KBM-7 (cell line): ENCODE results near the gene KRT33B.
A peak's percentile ranks its signal among the peaks of the same experiment; 100 is the strongest.
"Not testable (repeated sequence)": the region's sequence is repeated elsewhere in the genome, so short reads cannot be mapped to it uniquely, and the experiment has no call there.

ENCODE experiments used
- DNase-seq: peaks from one replicate; pipeline ENCODE4 v3.0.0-alpha.2; 2015
- in situ Hi-C: fragments of 300-500 bp; cut with MboI; formaldehyde crosslinking; loops from 2 replicates; pipeline ENCODE4 v1.14.3; 2020; ENCODE audit warnings: low sequenced_read_pairs, low pct_unique_long_range_greater_than_20kb, mixed read lengths

KRT33B gene

DNA sequence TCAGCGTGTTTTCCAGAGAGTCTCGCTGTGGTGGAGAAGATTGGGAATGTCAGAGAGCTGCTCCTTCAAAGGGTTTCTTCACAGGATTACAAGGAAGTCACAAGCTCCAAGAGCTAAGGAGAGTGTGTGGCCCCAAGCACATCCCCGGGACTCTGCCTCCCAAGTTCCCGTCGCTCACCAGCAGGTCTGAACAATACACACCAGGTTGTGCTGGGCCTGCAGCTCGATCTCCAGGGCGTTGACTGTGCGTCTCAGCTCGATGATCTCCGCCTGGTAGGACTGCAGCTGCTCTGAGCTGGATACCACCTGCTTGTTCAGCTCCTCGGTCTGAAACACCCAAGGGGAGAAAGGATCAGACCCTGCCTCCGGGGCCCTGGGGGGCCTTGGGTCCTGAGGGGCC lies 25.4 kb upstream of the KRT33B start:
- DNase-seq, in situ Hi-C loops: not testable (repeated sequence)

DNA sequence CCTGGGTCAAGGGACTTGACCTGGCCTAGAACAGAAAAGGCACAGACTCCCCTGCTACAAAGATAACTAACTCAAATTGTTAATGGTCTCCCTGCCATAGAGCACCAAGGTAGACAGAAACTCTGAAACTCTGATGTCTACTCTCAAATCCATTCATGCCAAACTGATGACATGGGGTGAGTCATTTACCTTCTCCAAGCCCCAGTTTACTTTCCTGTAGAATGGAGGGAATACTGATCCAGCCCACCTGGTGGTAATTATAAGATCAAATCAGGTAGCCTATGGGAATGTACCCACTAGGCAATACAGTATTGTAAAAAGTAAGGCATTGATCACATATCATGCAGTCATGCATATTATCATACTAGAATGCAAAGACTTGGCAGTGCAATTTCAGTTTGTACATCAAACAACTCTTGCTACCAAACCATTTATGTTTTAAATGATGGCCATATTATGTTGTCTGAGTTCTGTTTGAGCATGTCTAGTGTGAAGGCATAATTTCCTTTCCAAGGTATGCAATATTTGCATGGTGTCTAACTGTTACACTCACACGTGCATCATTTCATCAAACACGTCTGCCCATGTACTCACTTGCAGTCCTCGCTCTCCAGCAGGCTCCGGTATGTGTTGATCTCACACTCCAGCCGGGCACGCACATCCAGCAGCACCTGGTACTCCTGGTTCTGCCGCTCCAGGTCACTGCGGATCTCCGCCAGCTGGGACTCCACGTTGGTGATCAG lies 24.8 kb upstream of the KRT33B start:
- in situ Hi-C loops: no loop called here
- no peak for DNase-seq

DNA sequence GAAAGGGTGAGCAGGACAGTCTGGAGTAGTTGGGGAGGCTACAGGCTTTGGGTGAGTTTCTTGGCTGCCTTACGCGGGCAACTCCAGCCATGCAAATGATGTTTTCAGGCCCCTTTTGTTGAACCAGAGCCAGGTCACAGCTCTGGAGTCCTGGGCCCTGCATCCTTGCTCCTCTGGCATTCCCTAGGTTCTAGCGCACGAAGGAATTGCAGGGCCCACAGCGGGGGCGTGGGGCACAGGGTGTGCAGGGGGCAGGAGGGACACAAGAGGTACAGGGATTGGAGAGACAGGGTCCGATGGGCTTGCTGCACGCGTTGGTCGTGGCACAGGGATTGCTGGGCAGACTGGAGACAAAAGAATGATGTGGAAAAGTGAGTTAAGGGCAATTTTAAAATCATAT lies 24.2 kb upstream of the KRT33B start:
- in situ Hi-C loops: no loop called here
- no peak for DNase-seq

DNA sequence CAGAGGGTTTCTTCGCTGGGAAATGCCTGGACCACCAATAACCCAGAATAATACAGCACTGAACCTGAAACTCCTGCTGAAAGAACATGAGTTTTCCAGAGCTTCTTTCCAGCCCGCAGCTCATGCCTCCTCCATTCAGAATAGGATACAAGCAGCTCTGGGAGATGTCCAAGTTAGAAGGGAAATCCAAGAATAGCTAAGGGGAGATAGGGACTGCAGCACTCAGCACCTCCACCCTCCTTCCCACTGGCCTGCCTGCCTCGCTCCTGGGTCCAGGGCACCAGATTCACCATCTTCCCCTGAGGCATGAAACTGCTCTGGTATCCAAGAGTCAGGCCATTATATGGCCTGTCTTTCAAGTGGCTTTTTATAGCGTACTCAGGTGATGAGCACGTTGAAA lies 23.7 kb upstream of the KRT33B start:
- in situ Hi-C loops: no loop called here
- DNase-seq: no peak

DNA sequence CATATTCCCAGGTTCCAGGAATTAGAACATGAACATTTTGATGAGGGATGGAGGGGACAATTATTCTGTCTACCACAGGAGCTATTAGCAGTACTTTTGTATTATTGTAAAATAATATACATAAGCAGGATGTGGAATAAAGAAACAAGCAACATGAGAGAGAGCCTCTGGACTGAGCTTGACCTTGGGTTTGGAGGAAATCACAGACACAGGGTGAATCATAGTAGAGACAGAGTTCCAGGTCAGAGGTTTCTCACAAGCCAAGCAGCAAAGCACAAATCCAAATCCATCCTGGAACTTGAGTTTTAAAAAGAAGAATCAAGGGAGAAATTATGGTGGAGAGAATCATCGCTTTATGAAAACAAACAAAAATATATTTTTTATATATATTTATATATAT lies 22.7 kb upstream of the KRT33B start:
- in situ Hi-C loops: no loop called here

DNA sequence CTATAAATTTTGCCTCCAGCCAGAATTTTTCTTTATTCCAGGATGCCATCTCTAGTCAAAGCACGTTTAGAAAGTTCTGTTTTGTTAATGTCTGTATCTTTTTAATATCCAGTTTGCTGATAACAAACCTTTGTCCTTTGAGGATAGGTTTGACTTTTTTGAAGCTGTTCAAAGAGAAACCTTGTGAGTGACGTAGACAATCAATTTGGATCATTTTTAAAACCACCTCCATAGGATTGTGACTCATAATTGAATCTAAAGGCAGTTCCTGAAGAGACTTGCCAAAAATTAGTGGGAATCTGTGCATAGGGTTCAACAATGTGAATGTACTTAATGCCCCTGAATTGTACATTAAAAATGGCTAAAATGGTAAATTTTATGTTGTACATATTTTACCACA lies 21.9 kb upstream of the KRT33B start:
- in situ Hi-C loops: no loop called here
- DNase-seq: no peak

More for the DNA sequence above, 22.7 kb upstream of the KRT33B start:
- DNase-seq: no peak

DNA sequence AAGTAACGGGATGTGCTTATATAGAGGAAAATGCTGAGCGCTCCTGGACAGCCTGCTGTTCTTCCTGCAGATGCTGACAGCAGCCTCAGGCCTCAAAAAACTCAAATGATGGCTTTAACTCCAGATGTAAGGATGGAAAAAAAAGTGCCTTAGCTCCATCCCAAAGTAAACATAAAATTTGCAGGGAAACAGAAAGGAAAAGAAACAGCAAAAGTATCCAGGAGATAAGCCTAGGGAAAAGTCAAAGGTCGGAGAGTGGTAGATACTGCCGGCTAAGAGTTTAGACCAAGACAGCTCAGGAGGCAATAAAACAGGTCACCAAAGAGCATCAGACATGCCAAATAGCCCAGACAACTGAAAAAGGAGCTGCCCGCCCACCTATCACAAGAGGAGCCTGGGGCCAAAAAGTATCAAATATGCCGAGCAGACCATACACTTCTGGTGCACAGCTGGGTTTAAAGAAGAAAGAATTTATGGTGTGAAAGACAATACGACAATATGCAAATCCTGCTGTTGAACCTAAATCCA lies 20.9 kb upstream of the KRT33B start:
- DNase-seq: no peak
- in situ Hi-C loops: no loop called here

DNA sequence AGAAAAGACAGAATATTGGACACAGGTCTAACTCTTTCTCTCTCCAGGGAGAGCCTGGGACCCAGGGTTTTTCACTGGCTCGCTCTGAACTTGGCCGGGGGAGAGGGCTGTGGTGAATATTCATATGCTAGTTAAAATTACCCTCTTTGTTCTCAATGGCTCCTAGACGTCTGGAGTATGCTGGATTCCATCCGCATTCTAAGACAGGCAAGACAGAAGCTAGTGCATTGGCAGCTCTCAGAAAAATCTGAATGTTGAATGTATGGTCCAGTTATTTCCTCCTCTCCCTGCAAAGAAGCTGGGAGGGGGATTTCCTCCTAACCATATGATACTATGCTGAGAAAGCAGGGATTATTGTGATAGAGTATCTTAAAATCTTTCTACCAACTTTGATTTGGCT lies 18.1 kb upstream of the KRT33B start:
- in situ Hi-C loops: no loop called here
- DNase-seq: no peak

DNA sequence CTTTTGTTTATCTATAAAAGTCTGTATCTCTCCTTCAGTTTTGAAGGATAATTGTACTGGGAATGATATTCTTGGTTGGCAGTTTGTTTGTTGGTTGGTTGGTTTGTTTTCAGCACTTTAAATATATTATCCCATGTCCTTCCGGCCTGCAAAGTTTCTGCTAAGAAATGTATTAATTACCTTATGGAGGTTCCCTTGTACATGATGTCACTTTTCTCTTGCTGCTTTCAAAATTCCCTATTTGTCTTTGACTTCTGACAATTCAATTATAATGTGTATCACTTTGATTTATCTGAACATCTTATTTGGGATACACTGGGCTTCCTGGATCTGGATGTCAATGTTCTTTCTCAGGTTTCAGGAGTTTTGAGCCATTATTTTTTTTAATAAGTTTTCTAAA lies 16.6 kb upstream of the KRT33B start:
- no peak for DNase-seq
- in situ Hi-C loops: no loop called here

DNA sequence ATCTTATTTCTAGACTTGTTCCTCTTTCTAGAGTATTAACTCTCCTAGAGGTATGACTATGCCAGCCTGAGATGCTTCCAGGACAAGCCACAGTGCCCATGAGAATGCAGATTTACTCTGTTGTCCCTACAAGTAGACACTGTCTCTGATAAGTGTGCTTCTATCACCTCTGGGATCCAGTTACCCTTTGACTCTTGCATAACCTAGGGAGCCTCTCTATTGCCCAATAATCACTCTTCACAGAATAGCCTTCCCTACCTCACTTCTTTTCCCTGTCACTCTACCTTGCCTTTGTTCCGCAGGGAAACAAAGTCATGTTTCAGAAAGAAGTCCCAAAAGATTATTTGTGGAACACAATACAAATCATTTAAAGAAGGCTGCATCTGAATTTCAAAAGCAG lies 14.1 kb upstream of the KRT33B start:
- in situ Hi-C loops: no loop called here
- DNase-seq: no peak

DNA sequence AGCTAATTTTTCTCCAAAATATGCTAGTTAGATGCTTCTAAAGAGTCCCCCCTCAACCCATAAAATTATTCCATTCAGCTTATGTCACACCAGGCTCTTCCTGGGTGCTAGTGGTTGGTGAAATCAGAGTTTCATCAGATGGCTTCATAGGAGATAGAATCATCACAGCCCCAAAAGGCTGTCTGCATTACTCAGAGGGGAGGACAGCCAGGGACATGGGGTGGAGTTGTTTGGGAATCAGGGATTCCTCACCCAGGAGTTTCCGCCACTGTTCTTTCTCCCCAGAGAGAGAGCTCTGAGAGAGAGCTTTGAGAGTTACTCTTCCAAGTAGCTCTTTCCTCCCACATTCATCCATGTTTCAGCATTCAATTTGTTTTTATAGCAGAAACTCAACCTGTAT lies 12.8 kb upstream of the KRT33B start:
- no peak for DNase-seq
- in situ Hi-C loops: no loop called here

DNA sequence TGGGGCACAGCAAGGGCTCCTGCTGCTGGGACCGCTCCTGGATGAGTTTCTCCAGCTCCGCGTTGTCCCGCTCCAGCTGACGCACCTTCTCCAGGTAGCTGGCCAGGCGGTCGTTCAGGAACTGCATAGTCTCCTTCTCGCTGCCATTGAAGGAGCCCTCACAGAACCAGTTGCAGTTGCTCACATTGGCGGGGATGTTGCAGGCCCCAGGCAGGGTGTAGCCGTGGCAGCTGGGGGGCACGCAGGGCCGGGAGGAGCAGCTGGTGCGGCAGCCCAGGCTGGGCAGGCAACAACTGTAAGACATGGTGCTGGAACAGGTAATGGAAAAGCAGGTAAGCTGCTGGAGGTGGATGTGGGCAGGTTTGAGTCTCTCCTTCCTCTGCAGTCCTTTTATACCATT lies 12.3 kb upstream of the KRT33B start, which contains the start of gene KRT34:
Gene KRT34 (minus strand): TSS at position 364 of the 400 bp plus-strand sequence. CDS start 60 bp downstream, at position 304.
- DNase-seq, in situ Hi-C loops: not testable (repeated sequence)

DNA sequence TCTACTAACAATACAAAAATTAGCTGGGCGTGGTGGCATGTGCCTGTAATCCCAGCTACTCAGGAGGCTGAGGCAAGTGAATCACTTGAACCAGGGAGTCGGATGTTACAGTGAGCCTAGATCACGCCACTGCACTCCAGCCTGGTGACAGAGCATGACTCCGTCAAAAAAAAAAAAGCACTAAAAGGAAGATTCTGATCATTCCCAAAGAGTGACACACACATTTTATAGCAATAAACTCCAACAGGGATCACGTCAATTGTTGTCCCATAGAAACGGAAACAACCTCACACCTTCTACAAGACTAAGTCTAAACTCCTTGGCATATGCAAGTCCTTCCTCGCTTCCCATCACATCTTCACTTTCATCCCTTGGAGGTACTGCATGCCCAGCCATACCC lies 10.5 kb upstream of the KRT33B start:
- DNase-seq, in situ Hi-C loops: not testable (repeated sequence)

DNA sequence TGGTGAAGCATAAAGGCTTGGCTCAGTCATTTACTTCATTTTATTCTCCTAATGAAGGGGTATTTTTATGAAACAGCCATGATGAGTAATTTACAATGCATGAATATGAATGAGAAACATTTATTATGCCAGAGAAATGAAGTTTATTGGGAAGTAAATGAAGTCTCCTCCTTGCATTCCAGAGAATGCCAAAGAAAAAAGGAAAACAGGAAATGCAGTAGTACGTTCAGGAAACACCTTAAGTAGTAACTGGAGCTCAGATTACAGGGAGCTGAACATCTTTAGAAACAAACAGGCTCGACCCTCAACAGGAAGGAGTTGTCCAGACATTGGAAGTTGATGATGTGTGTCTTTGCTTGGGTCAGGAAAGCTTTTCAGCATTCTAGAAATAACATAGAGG lies 7.9 kb upstream of the KRT33B start:
- no peak for DNase-seq
- in situ Hi-C loops: no loop called here

DNA sequence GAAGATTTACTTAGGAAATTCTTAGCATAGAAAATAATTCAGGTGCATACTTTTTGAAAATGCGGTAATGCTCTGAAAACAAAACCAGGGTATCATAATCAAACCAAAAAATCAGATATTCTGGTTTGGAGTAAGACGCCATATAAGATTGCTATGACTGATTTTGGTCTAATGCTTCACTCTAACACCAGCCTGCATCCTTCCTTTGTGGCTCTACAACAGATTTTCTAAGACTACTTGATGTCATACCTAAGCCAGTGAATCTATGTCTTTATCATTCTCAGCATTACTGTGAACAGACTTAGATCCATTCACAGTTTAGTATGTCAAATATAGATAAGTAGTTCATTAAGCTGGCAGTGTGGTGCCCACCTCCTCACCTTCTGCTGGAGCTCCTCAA lies 590 bp downstream of the KRT33B start:
- no peak for DNase-seq
- in situ Hi-C loops: no loop called here

DNA sequence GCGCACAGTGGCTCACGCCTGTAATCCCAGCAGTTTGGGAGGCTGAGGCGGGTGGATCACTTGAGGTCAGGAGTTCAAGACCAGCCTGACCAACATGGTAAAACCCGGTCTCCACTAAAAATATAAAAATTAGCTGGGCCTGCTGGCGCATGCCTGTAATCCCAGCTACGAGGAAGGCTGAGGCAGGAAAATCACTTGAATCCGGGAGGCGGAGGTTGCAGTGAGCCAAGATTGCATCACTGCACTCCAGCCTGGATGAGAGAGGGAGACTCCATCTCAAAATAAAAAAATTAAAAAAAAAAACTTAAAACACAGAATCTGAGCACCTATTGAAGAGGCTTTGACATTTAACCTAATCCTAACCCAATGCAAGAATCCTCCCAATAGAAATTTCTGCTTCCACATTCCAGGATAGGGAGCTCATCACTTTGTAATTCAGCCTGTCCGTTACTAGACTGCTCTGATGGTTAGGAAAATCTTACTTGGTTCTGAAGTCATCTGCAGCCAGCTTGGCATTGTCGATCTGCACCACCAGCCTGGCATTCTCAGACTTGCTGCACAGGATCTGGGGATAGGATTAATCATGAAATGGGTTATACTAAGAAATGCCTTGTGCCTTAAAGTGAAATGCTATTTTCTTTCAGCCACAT lies 2.1 kb downstream of the KRT33B start:
- in situ Hi-C loops: no loop called here
- DNase-seq: no peak

DNA sequence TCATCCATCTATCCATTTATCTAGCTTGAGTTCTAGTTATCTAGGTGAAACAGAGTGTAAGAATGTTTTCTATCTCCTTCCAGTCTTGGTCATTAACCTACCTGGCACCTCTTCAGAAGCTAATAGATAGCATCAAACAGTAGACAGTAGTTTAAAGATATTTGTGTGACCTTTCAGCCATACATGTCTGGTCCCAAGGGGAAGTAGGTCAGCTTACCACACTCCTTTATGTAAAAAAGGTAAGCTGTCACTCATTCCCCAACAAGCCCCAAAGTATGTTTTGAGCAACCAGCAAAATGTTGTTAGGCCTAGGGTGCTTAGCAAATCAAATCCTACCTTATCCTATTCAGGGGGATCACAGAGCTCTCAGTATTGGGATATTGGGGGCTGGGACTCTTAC lies 3.5 kb downstream of the KRT33B start:
- in situ Hi-C loops: no loop called here
- DNase-seq: no peak

DNA sequence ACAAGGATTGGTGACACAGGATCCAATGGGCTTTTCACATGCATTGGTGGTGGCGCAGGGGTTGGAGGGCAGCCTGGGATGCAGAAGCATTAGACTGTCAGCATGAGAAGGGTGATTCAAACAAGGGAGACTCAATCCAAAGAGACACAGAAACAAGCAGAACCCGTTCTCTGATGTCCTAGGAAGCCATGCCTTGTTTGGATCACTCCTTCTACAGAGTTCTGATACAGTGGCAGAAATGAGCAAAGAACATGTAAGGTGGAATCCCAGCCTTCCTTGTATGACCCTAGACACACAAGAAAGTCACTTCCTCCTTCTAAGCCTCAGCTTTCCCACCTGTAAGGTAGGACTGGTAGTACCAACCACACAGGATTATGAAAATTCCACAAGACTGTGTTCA lies 5.7 kb downstream of the KRT33B start:
- in situ Hi-C loops: no loop called here
- no peak for DNase-seq

DNA sequence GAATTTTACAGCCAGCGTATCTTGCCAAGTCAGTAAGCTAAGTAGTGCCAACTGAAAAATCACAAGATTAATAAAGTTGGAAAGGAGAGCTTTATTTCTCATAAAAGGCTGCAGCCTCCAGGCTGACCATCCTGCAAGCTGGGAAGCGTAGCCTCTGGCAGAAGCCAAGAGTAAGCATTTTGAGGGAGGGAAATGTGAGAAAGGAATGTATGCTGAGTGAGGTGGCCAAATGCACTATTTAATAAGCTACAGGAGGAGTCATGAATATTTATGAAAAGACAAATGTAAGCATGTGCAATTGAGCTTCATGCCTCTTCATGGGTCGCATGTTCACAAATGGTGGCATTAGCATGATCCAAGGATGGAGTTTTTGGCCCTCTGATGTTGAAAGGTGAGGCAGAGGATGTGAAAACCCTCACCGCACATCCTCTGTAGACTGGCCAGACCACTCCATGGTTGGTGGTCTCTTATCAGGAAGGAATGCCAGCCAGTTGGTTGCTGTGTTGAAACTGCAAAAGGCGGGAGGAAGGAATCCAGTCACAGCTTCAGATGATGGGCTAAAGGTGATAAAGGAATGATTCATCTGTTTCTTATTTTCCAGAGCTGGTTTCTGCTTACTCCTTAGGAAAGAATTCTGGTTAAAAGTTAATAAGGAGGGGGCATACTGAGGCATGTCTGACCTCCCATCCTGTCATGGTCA lies 9.2 kb downstream of the KRT33B start:
- DNase-seq: no peak
- in situ Hi-C loops: no loop called here

DNA sequence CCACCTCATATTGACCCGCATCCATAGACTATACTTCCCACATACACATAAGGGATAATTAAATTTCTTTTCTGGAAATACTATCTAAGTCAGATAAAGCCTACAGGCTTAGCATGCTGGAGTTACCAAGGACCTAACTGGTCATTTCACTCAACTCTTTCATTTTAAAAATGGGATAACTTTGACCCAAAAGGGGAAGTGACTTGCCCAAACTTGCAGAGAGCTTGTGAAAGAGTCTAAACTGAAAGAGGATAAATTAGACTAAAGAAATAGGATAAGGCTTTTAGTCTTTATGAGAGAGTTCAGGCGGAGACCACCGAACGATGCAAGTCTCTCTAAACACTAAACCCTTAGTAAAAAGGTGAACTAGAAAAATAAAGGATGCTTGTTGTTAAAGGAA lies 15.1 kb downstream of the KRT33B start:
- DNase-seq: peak; percentile 28
- in situ Hi-C loops: no loop called here
